Measurements from ENCODE around the gene CADPS.

CADPS gene

DNA sequence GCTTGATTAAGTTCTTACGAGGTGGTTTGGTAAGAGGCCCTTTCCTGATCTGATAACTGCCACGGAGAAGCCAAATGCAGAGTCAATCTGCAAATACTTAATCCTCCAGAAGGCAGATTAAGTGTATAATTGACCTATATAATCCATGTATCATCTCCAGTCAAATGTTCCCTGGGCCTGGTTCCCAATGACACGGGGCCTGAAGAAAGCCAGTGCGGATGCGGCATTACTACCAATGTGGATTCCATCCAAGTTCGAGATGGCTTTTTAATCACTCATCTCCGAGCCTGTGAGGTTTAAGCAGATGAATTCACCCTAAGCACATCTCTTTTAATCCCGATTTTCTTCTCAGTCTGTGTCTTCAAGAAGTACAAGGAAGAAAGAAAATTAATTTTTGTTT is 441.8 kb downstream of the CADPS start:
- DNase-seq (ENCODE audit: low read depth): no peak

- DNase-seq (ENCODE audit: low read depth): no peak
These were observed 454.0 kb downstream of the CADPS start for GRCh38 chr3:62421207-62421606.

- DNase-seq (ENCODE audit: low read depth): no peak
These were observed 459.1 kb downstream of the CADPS start for GRCh38 chr3:62416144-62416543.

GRCh38 chr3:62415312-62415801 is 459.9 kb downstream of the CADPS start:
- no peak for DNase-seq (ENCODE audit: low read depth)

GRCh38 chr3:62414786-62415185 is 460.4 kb downstream of the CADPS start:
- DNase-seq (ENCODE audit: low read depth): no peak

DNA sequence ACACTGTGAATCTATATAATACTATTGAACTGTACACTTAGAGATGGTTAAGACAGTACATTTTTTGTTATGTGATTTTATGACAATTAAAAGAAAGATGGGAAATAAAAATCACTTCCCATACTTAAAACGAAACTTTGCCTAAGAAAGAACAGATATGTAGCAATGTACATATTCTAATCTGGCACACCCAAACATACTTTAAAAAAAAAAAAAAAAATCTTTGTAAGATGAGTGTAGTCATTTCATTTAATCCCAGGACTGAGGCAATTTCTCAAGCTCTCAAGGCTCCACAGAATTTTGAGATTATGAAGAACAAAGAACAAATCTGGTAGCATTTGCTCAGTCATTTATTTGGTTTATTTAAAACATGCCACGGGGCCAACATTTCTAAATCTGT is 461.5 kb downstream of the CADPS start:
- no peak for DNase-seq (ENCODE audit: low read depth)

GRCh38 chr3:62406945-62407344 is 468.3 kb downstream of the CADPS start:
- DNase-seq (ENCODE audit: low read depth): no peak

- DNase-seq (ENCODE audit: low read depth): no peak
These were observed 469.6 kb downstream of the CADPS start for GRCh38 chr3:62405566-62405965.

DNA sequence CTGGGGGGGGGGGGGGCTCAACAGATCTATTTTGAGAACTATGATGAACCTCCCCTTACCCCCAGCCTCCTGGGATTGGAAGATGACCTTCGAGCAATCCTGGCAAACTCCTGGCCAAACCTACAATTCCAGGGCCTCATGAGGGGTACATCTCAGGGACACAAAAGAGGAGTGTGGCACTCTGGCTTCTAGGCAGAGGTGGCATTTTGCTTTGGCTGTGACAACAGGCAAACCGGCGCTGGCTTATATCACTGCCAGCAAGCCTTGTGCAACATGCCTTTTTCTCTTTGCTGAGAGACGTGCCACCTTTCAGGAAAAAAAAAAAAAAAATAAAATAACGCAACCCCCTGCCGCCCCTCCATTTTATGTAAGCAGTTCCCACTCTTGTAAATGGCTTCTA is 470.1 kb downstream of the CADPS start:
- DNase-seq (ENCODE audit: low read depth): no peak

DNA sequence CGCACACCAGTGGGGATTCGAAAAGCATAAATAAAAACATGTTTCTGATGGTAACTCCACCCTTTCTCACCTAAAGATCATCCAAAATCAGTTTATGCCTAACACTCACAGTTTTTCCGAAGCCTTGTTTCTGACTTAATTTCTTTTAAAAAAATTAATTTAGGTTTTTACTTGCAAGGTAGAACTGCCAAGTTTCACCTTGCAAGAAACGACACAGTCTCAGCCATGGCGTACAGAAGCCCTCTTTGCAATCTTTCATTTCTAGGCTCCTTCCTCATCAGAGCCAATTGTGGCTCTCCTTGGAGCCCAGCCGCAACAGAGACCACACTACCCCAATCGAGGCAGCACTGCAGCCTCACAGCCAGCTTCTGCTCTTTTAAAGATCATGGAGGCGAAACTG is 470.9 kb downstream of the CADPS start:
- no peak for DNase-seq (ENCODE audit: low read depth)

GRCh38 chr3:62403765-62404164 is 471.5 kb downstream of the CADPS start:
- DNase-seq (ENCODE audit: low read depth): no peak

- DNase-seq (ENCODE audit: low read depth): no peak
These were observed 482.5 kb downstream of the CADPS start for GRCh38 chr3:62392626-62393292.

GRCh38 chr3:62387251-62387650 is 488.0 kb downstream of the CADPS start:
- DNase-seq (ENCODE audit: low read depth): no peak

DNA sequence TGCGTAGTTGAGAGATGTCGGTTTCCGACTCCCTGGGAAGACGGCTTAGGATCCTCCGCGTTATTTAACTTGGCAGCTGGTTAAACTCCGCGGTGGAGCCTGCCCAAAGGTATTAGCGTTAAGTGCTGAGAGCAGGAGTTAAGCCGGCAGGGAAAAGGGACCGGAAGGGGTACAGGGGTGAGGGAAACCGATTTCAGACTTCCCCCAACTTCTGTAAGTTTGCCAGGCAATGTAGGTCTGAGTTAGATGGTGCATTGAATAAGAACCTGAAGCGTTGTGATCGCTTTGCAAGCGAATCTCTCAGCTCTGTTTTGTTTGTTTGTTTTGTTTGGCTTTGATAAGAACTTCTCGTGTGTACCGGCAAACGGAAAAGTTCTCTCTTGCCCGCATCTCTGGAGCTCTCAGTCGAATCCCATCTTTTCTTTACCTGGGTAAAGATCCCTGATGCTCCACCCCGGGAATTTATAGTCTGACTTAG is 495.9 kb downstream of the CADPS start:
- no peak for DNase-seq (ENCODE audit: low read depth)

DNA sequence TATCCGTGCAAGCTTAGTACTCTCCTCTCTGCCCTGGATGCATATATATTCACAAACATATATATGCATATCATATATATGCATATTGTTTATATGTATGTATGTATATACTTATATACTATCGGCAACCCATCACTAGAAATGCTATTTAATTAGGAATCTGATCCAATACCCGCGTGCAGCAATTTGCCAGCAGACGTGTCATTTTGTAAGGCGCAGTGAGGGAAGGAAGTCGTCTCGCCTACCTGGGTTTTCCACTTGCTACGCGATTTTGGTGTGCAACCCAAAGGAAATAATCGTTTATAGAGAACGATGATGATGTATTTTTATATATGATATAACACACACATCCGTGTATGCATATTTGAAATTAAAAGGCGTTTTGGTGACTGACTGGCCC is 496.3 kb downstream of the CADPS start:
- no peak for DNase-seq (ENCODE audit: low read depth)

DNA sequence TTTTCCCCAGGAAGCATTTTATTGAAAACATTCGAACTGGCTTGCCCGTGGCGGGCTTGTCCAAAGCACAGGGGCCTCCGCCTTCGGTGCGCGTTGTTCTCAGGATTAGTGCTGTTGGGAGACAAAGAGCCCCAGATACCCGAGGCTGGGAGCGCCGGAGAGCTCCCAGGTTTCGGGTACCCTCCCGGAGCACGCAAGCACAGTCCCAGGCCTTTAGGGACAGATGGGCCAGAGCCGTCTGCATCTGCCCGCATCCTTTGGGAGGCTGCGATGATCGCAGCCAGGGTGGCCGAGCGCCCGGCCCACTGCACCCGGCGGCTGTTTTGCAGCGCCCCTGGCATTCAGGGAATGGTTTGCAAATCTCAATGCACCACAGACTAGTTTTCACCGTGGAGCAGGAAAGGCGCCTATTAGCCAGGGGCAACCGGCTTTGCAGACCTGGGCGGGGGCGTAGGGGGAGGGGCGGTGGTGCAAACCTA is 496.9 kb downstream of the CADPS start:
- no peak for DNase-seq (ENCODE audit: low read depth)

GRCh38 chr3:62376906-62377877 is 498.0 kb downstream of the CADPS start:
- DNase-seq (ENCODE audit: low read depth): no peak

- no peak for DNase-seq (ENCODE audit: low read depth)
These were observed 498.8 kb downstream of the CADPS start for GRCh38 chr3:62376454-62376720.

DNA sequence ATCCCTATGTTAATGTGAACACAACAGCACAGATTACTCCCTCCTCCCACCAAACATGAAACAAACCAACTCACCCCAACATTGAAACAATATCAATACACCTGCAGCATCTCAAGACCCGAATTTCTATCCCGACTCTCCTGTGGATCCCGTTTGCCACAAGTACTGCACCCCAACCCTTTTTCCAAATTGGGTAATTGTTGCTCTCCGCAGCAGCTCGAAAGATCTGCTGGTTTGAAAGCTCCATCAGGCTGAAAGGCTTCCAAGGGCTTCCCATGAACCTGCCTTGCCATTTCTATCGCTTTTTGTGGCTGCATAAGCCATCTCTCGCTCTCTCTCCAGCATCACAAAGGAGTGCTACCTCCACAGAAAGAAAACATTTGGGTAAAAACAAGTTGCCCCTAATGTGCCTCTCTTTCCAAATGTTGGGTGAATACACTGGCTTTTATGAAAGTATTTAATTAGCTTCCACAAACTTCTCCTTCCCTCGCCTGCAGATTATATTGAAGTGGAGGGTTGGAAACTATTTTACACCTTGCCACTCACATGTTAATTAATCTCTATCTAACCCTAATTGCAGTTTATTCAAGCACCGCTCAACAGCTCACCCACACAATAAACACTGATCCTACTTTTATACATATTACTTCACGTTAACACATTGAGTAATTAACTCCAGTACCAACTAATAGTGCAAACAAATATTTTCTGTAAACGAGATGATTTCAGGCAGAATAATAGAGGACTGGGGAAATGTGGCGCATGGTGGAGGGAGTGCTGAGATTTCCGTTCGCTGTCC is 499.4 kb downstream of the CADPS start:
- DNase-seq (ENCODE audit: low read depth): no peak

- DNase-seq (ENCODE audit: low read depth): peak; percentile 19
These were observed 500.6 kb downstream of the CADPS start for GRCh38 chr3:62374341-62375218.

- no peak for DNase-seq (ENCODE audit: low read depth)
These were observed 501.4 kb downstream of the CADPS start for GRCh38 chr3:62373714-62374333.
